HEK293 (cell line): ENCODE results near the gene UBE2G2.

Source experiments
- CTCF ChIA-PET: fragments of 350-600 bp; formaldehyde crosslinking; extraction: SDS; loops from one replicate; lab custom pipeline; 2021; ENCODE audit warnings: antibody characterized with exemption; lab: Yijun Ruan, JAX
- POLR2A ChIA-PET: fragments of 300-600 bp; formaldehyde crosslinking; extraction: SDS; loops from one replicate; lab custom pipeline; 2020; ENCODE audit warnings: antibody characterized with exemption, inconsistent platforms; lab: Yijun Ruan, JAX
- H3K27ac ChIP-seq: fragments of 200-500 bp; sonication (Bioruptor generic); 2 replicates; pipeline ENCODE4 v1.5.1; 2014; ENCODE audit warnings: low read depth, low read length, control low read depth, inconsistent platforms; ENCODE audit errors: extremely low read depth
- H3K36me3 ChIP-seq, 2 experiments: fragments of 200-500 bp in 1 of 2; sonication (Bioruptor generic) in 1 of 2; 1 replicate in 1 of 2; 2 replicates in 1 of 2; pipeline ENCODE4 v1.5.1; 2014 to 2017; ENCODE audit warnings: inconsistent platforms in 2 of 2, low read length in 2 of 2; ENCODE audit not compliant: control insufficient read depth in 2 of 2, insufficient read depth in 1 of 2
- H3K4me1 ChIP-seq: fragments of 200-500 bp; sonication (Bioruptor generic); 2 replicates; pipeline ENCODE4 v1.5.1; 2014; ENCODE audit warnings: mild to moderate bottlenecking, low read length, inconsistent platforms; ENCODE audit not compliant: control insufficient read depth, insufficient read depth
- H3K4me3 ChIP-seq: 2 replicates; pipeline ENCODE4 v1.5.1; 2011; ENCODE audit warnings: low read depth, mild to moderate bottlenecking, control low read depth, low read length, moderate library complexity
- H3K9me3 ChIP-seq: fragments of 200-500 bp; sonication (Bioruptor generic); 2 replicates; pipeline ENCODE4 v1.5.1; 2014; ENCODE audit warnings: low read depth, low read length, inconsistent platforms; ENCODE audit not compliant: control insufficient read depth, insufficient read depth
- KLF10 ChIP-seq: fragments of 450-650 bp; IDR thresholded peaks from 2 replicates; pipeline ENCODE4 v1.5.1; 2018; ENCODE audit warnings: missing biosample characterization, mild to moderate bottlenecking, missing genetic modification characterization
- OSR2 ChIP-seq: fragments of 450-650 bp; formaldehyde crosslinking; IDR thresholded peaks from 2 replicates; pipeline ENCODE4 v1.5.1; 2016; ENCODE audit warnings: missing biosample characterization, missing genetic modification characterization
- PRDM10 ChIP-seq: fragments of 450-650 bp; formaldehyde crosslinking; IDR thresholded peaks from 2 replicates; pipeline ENCODE4 v1.5.1; 2016; ENCODE audit warnings: missing biosample characterization, missing genetic modification characterization
- YY2 ChIP-seq: fragments of 450-650 bp; formaldehyde crosslinking; IDR thresholded peaks from 2 replicates; pipeline ENCODE4 v1.5.1; 2016; ENCODE audit warnings: missing biosample characterization, missing genetic modification characterization
- ZBTB17 ChIP-seq: fragments of 450-650 bp; formaldehyde crosslinking; IDR thresholded peaks from 2 replicates; pipeline ENCODE4 v1.5.1; 2016; ENCODE audit warnings: missing biosample characterization, missing genetic modification characterization
- ZFP69B ChIP-seq: fragments of 450-650 bp; formaldehyde crosslinking; IDR thresholded peaks from 2 replicates; pipeline ENCODE4 v1.5.1; 2016; ENCODE audit warnings: missing biosample characterization, missing genetic modification characterization
- ZIC2 ChIP-seq: fragments of 450-650 bp; formaldehyde crosslinking; IDR thresholded peaks from 2 replicates; pipeline ENCODE4 v1.5.1; 2016; ENCODE audit warnings: missing biosample characterization, missing genetic modification characterization
- ZNF140 ChIP-seq: fragments of 450-650 bp; formaldehyde crosslinking; IDR thresholded peaks from 2 replicates; pipeline ENCODE4 v1.5.1; 2016; ENCODE audit warnings: missing biosample characterization, missing genetic modification characterization
- ZNF202 ChIP-seq: fragments of 450-650 bp; formaldehyde crosslinking; IDR thresholded peaks from 2 replicates; pipeline ENCODE4 v1.5.1; 2016; ENCODE audit warnings: missing biosample characterization, missing genetic modification characterization, borderline replicate concordance
- ZNF223 ChIP-seq: fragments of 450-650 bp; formaldehyde crosslinking; IDR thresholded peaks from 2 replicates; pipeline ENCODE4 v1.5.1; 2016; ENCODE audit warnings: missing biosample characterization, missing genetic modification characterization
- ZNF292 ChIP-seq: fragments of 450-650 bp; formaldehyde crosslinking; IDR thresholded peaks from 2 replicates; pipeline ENCODE4 v1.5.1; 2016; ENCODE audit warnings: low read depth, missing biosample characterization, missing genetic modification characterization, borderline replicate concordance
- ZNF354C ChIP-seq: fragments of 450-650 bp; formaldehyde crosslinking; IDR thresholded peaks from 2 replicates; pipeline ENCODE4 v1.5.1; 2016; ENCODE audit warnings: missing biosample characterization, missing genetic modification characterization, low read depth, borderline replicate concordance
- ZNF510 ChIP-seq: fragments of 450-650 bp; formaldehyde crosslinking; IDR thresholded peaks from 2 replicates; pipeline ENCODE4 v1.5.1; 2018; ENCODE audit warnings: mild to moderate bottlenecking, missing genetic modification characterization, missing biosample characterization; ENCODE audit not compliant: insufficient replicate concordance
- ZNF514 ChIP-seq: fragments of 450-650 bp; formaldehyde crosslinking; IDR thresholded peaks from 2 replicates; pipeline ENCODE4 v1.5.1; 2016; ENCODE audit warnings: missing biosample characterization, missing genetic modification characterization
- ZNF518A ChIP-seq: fragments of 450-650 bp; formaldehyde crosslinking; conservative IDR thresholded peaks from 2 replicates; pipeline ENCODE4 v1.5.1; 2016; ENCODE audit warnings: low read depth, missing biosample characterization, missing genetic modification characterization
- ZNF530 ChIP-seq: fragments of 450-650 bp; formaldehyde crosslinking; IDR thresholded peaks from 2 replicates; pipeline ENCODE4 v1.5.1; 2016; ENCODE audit warnings: low read depth, missing biosample characterization, missing genetic modification characterization
- ZNF596 ChIP-seq: fragments of 450-650 bp; IDR thresholded peaks from 2 replicates; pipeline ENCODE4 v1.5.0; 2018; ENCODE audit warnings: missing biosample characterization, mild to moderate bottlenecking, missing genetic modification characterization, moderate library complexity
- ZNF677 ChIP-seq: fragments of 450-650 bp; IDR thresholded peaks from 2 replicates; pipeline ENCODE4 v1.5.0; 2018; ENCODE audit warnings: missing biosample characterization, mild to moderate bottlenecking, missing genetic modification characterization, moderate library complexity
- ZNF747 ChIP-seq: fragments of 450-650 bp; formaldehyde crosslinking; IDR thresholded peaks from 2 replicates; pipeline ENCODE4 v1.5.1; 2016; ENCODE audit warnings: missing biosample characterization, missing genetic modification characterization
- ZNF776 ChIP-seq: fragments of 450-650 bp; formaldehyde crosslinking; IDR thresholded peaks from 2 replicates; pipeline ENCODE4 v1.5.0; 2017; ENCODE audit warnings: missing biosample characterization, missing genetic modification characterization, borderline replicate concordance
- TF ChIP-seq, protein P1 (sequence below): fragments of 450-650 bp; formaldehyde crosslinking; IDR thresholded peaks from 2 replicates; pipeline ENCODE4 v1.5.1; 2016; ENCODE audit warnings: missing biosample characterization, missing genetic modification characterization
- TF ChIP-seq, protein P2 (sequence below): fragments of 450-650 bp; formaldehyde crosslinking; IDR thresholded peaks from 2 replicates; pipeline ENCODE4 v1.5.1; 2016; ENCODE audit warnings: missing biosample characterization, missing genetic modification characterization

UBE2G2 gene

DNA sequence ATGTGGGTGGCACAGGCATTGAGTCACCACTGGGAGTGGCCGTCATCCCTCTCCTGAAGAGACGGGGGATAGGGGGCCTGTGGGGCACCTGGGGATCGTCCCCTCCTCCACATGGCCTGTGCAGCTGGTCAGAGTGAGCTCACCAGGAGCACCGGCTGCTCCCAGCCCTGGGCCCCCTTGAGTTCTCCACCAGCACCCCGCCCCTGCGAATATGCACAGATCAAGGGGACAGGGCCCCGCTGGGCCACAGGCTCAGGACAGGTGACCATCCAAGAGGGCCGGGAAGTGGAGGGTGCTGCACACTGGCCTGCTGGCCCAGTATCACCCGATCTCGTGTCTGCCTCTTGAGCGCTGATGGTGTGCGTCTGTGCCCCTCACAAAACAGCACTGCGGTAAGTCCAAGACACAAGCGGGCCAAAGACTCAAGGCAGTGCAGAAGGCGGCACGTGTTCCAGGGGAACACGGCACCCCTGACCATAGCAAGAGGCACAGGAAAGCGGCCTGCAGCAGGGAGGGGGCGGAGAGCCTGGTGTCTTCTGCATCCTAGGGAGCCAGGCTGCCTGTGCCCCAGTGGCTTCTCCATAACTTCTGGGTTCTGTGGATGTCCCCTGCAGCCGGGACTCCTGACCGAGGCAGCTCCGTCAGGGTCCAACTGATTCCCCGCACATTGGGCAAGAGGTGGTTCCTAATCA lies 72.1 kb downstream of the UBE2G2 start:
- H3K27ac ChIP-seq, result no peak overlapping the region
- TF ChIP-seq ZNF510 (tag by site-specific recombination), result no peak
- TF ChIP-seq ZNF514 (tag by site-specific recombination), result no peak
- TF ChIP-seq ZNF354C (tag by site-specific recombination), result no peak
- TF ChIP-seq ZIC2, result no peak
- no peak for TF ChIP-seq YY2 (tag by site-specific recombination)
- TF ChIP-seq, protein P1, sequence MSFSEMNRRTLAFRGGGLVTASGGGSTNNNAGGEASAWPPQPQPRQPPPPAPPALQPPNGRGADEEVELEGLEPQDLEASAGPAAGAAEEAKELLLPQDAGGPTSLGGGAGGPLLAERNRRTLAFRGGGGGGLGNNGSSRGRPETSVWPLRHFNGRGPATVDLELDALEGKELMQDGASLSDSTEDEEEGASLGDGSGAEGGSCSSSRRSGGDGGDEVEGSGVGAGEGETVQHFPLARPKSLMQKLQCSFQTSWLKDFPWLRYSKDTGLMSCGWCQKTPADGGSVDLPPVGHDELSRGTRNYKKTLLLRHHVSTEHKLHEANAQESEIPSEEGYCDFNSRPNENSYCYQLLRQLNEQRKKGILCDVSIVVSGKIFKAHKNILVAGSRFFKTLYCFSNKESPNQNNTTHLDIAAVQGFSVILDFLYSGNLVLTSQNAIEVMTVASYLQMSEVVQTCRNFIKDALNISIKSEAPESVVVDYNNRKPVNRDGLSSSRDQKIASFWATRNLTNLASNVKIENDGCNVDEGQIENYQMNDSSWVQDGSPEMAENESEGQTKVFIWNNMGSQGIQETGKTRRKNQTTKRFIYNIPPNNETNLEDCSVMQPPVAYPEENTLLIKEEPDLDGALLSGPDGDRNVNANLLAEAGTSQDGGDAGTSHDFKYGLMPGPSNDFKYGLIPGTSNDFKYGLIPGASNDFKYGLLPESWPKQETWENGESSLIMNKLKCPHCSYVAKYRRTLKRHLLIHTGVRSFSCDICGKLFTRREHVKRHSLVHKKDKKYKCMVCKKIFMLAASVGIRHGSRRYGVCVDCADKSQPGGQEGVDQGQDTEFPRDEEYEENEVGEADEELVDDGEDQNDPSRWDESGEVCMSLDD (tag by site-specific recombination), result no peak
- TF ChIP-seq OSR2, result no peak
- no peak for TF ChIP-seq ZNF776 (tag by site-specific recombination)
- TF ChIP-seq ZNF747, result no peak
- no peak for TF ChIP-seq ZBTB17
- TF ChIP-seq, protein P2, sequence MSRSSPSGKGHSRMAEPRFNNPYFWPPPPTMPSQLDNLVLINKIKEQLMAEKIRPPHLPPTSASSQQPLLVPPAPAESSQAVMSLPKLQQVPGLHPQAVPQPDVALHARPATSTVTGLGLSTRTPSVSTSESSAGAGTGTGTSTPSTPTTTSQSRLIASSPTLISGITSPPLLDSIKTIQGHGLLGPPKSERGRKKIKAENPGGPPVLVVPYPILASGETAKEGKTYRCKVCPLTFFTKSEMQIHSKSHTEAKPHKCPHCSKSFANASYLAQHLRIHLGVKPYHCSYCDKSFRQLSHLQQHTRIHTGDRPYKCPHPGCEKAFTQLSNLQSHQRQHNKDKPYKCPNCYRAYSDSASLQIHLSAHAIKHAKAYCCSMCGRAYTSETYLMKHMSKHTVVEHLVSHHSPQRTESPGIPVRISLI (tag by site-specific recombination), result no peak
- no peak for TF ChIP-seq ZNF530
- TF ChIP-seq ZNF596, result no peak
- no peak for TF ChIP-seq ZNF677 (tag by site-specific recombination)
- TF ChIP-seq ZNF140 (tag by site-specific recombination), result no peak
- no peak for TF ChIP-seq PRDM10 (tag by site-specific recombination)
- no peak for TF ChIP-seq ZNF223 (tag by site-specific recombination)
- no peaks in the 10 kb centered on the region for H3K36me3 ChIP-seq
- CTCF ChIA-PET, result no interaction called here
- no peaks in the 10 kb centered on the region for H3K9me3 ChIP-seq
- no peaks in the 10 kb centered on the region for H3K4me1 ChIP-seq
- no peak overlapping the region for H3K4me3 ChIP-seq
- POLR2A ChIA-PET, result no interaction called here

DNA sequence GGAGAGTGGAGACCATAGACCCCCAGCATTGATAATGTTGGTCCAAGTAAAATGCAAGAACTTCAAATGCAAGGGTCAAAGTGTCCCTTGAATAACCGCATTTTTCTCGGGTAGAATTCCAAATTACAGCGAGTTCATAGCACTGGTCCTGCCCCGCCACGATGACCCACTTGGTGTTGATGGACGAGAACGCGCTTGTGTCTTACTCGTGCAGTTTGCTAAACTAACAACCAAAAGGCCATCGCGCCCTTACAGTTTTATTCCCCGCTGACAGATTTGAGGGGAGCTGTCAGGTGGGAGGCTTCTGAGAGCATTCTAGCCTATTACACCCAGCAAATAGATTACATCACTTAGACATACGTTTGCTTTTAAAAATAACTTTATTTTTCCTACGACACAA lies 72.9 kb downstream of the UBE2G2 start:
- H3K4me1 ChIP-seq, result no peaks in the 10 kb centered on the region
- ChIA-PET CTCF (no interaction called here), POLR2A (interaction anchor here (0.7 kb wide), 1 partner anchor 431 kb away, joined by 3 read pairs; no protein-coding TSS in a partner anchor)
- H3K4me3 ChIP-seq, result no peak overlapping the region
- no peaks in the 10 kb centered on the region for H3K9me3 ChIP-seq
- no peak overlapping the region for H3K27ac ChIP-seq
- H3K36me3 ChIP-seq, result no peaks in the 10 kb centered on the region
- TF ChIP-seq, protein P2 (tag by site-specific recombination), result no peak
- TF ChIP-seq KLF10 (tag by site-specific recombination), result no peak
- no peak for TF ChIP-seq ZNF292
- TF ChIP-seq ZNF677 (tag by site-specific recombination), result no peak
- no peak for TF ChIP-seq ZFP69B (tag by site-specific recombination)
- no peak for TF ChIP-seq ZNF202 (tag by site-specific recombination)
- TF ChIP-seq ZNF518A (tag by site-specific recombination), result no peak
